ENCODE results near the gene MKX.

GRCh38 chr10:27742195-27743011, 3.2 kb downstream of the MKX start:
- TF ChIP-seq, protein P1, sequence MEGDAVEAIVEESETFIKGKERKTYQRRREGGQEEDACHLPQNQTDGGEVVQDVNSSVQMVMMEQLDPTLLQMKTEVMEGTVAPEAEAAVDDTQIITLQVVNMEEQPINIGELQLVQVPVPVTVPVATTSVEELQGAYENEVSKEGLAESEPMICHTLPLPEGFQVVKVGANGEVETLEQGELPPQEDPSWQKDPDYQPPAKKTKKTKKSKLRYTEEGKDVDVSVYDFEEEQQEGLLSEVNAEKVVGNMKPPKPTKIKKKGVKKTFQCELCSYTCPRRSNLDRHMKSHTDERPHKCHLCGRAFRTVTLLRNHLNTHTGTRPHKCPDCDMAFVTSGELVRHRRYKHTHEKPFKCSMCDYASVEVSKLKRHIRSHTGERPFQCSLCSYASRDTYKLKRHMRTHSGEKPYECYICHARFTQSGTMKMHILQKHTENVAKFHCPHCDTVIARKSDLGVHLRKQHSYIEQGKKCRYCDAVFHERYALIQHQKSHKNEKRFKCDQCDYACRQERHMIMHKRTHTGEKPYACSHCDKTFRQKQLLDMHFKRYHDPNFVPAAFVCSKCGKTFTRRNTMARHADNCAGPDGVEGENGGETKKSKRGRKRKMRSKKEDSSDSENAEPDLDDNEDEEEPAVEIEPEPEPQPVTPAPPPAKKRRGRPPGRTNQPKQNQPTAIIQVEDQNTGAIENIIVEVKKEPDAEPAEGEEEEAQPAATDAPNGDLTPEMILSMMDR (IDR thresholded peaks at IDR 0.05 in 2 of 3, conservative IDR thresholded peaks at IDR 0.05 in 1 of 3; ENCODE audit: borderline replicate concordance in 1 of 3, insufficient read depth in 1 of 3, low read depth in 2 of 3, low read length in 2 of 3) = peak; percentile 31 to 63 (median 59); a peak in 5 of 6 replicates
- TF ChIP-seq POLR2A (IDR thresholded peaks at IDR 0.05; ENCODE audit: borderline replicate concordance, extremely low read depth, insufficient read depth, insufficient read length) (no peak), POLR2AphosphoS5 (IDR thresholded peaks at IDR 0.05; ENCODE audit: low read depth, low read length) (peak; percentile 70), EZH2phosphoT487 (IDR thresholded peaks at IDR 0.05; ENCODE audit: borderline replicate concordance) (no peak), CBX3 (IDR thresholded peaks at IDR 0.05; ENCODE audit: low read depth) (no peak), MAX (IDR thresholded peaks at IDR 0.05) (no peak), ZBTB33 (IDR thresholded peaks at IDR 0.05; ENCODE audit: extremely low read depth, insufficient replicate concordance, low read length) (no peak), CEBPB (IDR thresholded peaks at IDR 0.05; ENCODE audit: low read depth) (no peak; the same call in 1 of the 2 replicates), SRF (IDR thresholded peaks at IDR 0.05; ENCODE audit: low read depth) (no peak), EZH2 (IDR thresholded peaks at IDR 0.05) (no peak), JUND (IDR thresholded peaks at IDR 0.05) (no peak), RAD21 (IDR thresholded peaks at IDR 0.05; ENCODE audit: low read depth) (peak; percentile 68)
